A549 treated with AZD9567 at 1 μM for 4 hours (cell line): ENCODE results near the gene RNF14. TPM values are rescaled to one million over a fixed set of nuclear protein-coding genes. Genes with fewer than 3 reads are reported as not detected.

Source experiments
- total RNA-seq: library from RNA; stranded (reverse); fragments of 200-300 nt; extraction: Qiagen RNA extraction; gene quantifications from 5 replicates; pipeline ENCODE4 v1.2.3, GENCODE V29; 2022; ENCODE audit not compliant: insufficient read depth

RNF14 gene, protein sequence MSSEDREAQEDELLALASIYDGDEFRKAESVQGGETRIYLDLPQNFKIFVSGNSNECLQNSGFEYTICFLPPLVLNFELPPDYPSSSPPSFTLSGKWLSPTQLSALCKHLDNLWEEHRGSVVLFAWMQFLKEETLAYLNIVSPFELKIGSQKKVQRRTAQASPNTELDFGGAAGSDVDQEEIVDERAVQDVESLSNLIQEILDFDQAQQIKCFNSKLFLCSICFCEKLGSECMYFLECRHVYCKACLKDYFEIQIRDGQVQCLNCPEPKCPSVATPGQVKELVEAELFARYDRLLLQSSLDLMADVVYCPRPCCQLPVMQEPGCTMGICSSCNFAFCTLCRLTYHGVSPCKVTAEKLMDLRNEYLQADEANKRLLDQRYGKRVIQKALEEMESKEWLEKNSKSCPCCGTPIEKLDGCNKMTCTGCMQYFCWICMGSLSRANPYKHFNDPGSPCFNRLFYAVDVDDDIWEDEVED
- total RNA-seq = 47.0 to 70.0 TPM (median 60.2 TPM) in 5 replicates

DNA sequence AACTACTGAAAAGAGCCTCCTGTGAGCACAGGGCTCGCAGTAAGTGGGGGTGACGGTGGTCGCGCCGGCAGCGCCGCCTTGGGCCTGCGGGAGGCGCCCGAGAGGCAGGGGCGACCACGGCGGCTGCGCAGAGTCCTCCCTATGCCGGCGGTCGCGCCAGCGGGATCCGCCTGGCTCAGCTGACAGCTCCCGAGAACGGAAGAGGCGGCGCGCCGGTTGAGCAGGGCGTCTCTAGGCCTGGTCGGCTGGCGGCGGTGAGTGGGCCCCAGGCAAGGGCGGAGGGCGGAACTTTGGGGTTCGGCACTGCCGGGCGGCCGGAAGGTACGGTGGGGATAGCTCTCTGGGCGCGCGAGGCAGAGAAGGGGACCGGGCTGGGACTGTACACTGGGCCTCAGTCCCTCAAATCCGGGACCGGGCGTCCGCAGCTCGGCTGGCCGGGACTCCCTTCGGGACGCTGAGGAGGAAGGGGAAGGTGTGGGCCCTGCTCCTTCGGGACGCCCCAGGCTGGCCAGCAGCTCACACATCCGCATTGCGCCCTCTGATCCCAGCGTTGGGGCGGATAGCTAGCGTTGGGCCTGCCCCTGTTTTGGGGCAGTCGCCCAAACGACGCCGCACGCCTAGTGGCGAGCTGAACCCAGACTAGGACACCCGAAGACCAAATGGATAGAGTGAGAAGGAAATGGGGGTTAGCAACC is at the start of gene RNF14:
Gene RNF14 (plus strand): TSS at position 192 of the 695 bp plus-strand sequence. CDS start 4,484 bp downstream, outside the sequence.

DNA sequence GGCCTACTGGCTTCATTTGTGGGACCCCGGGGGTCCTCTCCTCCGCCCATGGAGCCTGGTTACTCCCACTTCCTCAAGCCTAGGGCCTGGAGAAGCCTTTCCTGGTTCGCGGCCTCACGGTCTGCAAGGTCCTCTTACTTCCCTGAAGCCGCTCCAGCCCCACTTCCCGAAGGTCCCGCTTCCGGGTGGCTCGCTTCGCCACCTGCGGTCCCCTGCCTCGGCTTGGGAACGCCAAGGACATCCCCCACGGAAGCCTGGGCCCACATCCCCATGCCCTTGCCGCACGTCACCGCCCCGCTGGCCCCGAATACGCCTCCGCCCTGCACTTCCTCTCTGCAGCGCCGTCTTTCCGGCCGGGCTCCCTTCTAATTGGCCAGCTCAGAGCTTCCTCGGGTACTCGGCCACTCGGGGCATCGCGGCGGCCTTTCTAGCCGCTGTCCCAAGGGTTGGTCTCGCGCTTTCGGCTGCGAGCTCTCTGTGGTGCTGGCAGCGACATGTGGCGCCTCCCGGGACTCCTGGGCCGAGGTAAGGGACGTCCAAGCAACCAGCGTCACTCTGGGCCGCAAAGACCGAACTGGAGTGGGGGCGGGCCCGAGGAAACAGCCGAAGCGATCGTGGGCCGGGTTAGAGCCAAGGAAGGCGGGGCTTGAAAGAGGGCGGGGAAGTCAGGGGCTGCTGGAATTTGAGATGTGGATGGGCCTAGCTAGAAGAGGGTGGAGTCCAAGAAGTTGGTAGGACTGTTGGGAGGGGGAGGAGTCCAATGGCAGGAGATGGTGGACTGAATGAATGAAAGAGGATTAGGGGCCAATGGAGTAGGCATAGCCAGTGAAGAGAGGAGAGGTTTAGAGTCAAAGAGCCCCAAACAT is 45.2 kb upstream of the RNF14 start, which contains the start of gene DELE1:
Gene DELE1 (plus strand): TSS at position 424 of the 866 bp plus-strand sequence. CDS start 71 bp downstream, at position 495.

DNA sequence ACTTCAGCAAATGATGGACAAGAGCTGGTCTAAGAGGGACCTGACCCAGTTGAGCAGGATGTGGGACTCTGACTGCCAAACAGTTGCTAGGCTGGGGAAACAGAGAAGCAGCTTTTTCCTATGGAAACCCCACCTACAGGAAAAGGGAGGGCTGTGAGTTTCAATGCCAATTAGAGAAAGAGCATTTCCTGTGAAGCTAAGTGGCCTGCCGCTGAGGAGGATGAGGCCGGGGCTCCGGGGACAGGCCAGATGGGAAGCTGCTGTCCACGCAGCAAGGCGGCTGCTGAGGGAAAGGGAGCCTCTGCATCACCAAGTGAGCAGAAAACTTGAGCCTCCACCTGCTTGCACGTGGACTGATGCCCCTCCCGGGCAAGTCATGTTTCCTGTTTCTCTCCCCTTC is 10.8 kb upstream of the RNF14 start, which contains the start of gene PCDH12:
Gene PCDH12 (minus strand): TSS at position 90 of the 400 bp plus-strand sequence. CDS start 351 bp downstream, outside the sequence.

DNA sequence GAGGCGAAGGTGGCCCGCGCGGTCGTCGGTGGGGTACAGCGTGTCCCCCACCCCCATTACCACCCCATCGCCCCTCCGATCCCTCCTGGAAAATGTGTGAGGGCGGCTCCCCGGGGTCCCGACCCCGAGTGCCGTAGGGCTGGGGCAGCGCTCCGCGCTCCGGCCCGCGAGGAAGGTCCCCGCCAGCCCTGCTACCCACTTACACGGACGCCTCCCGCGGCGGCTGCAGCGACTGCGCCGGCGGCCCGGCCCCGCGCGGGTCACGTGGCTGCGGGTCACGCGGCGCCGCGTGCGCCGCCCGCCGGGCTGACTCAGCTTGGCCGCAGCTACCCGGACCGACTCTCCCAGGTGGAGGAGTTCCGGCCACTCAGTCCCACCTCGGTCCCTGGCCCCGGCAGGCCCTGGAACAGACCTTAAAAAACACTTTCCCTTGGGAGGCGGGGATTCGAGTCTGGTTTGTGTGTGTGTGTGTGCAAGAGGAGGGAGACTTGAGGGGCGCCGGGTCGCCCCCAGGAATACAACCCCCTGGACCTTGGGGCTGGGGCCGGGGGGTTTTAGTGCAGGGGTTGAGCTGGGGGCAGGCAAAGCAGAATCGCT is 44.0 kb downstream of the RNF14 start, which contains the start of gene GNPDA1:
Gene GNPDA1 (minus strand): TSS at position 236 of the 597 bp plus-strand sequence. CDS start 992 bp downstream, outside the sequence.

Other genes starting within 250 kb of the RNF14 start
- gene PCDH1, start 90.7 kb upstream of the RNF14 start, total RNA-seq = 1.7 to 3.2 TPM (median 2.6 TPM) in 5 replicates
- gene DELE1, start 45.2 kb upstream of the RNF14 start, total RNA-seq = 43.2 to 61.4 TPM (median 61.0 TPM) in 5 replicates
- gene PCDH12, start 10.9 kb upstream of the RNF14 start, total RNA-seq = 0.02 TPM in 1 of 5 replicates, not detected in the others
- gene GNPDA1, start 43.9 kb downstream of the RNF14 start, total RNA-seq = 54.8 to 70.9 TPM (median 58.3 TPM) in 5 replicates
- 45.9 to 55.5 TPM (median 54.1 TPM) in 5 replicates for gene NDFIP1, start 139.7 kb downstream of the RNF14 start, total RNA-seq